Brain microvascular endothelial cell (primary cell): ENCODE data around the gene EIF2D.
"Not testable (repeated sequence)": the region's sequence is repeated elsewhere in the genome, so short reads cannot be mapped to it uniquely, and the experiment has no call there.

Experiments
- DNase-seq: peaks from one replicate; pipeline ENCODE4 v3.0.0-alpha.2; 2020
- H3K27ac ChIP-seq: fragments of 250-450 bp; sonication (Bioruptor Pico); 2 replicates; pipeline ENCODE4 v1.5.1; 2020; ENCODE audit warnings: mild to moderate bottlenecking, moderate library complexity
- H3K27me3 ChIP-seq: fragments of 250-450 bp; sonication (Bioruptor Pico); replicated peaks from 2 replicates; pipeline ENCODE4 v1.5.1; 2020; ENCODE audit warnings: mild to moderate bottlenecking
- H3K36me3 ChIP-seq: fragments of 250-450 bp; sonication (Bioruptor Pico); replicated peaks from 2 replicates; pipeline ENCODE4 v1.5.1; 2020; ENCODE audit warnings: mild to moderate bottlenecking
- H3K4me3 ChIP-seq: 2 replicates; pipeline ENCODE4 v1.5.1; 2011; ENCODE audit warnings: low read depth, mild to moderate bottlenecking, control low read depth, low read length, moderate library complexity
- in situ Hi-C: cut with HindIII; loops from 2 replicates; pipeline ENCODE4 v1.10.0; 2017; ENCODE audit warnings: low sequenced_read_pairs, low pct_ligation_motif_present
- TF ChIP-seq, protein P1 (sequence below): IDR thresholded peaks from 2 replicates; pipeline ENCODE4 v1.5.1; 2011; ENCODE audit warnings: low read depth, mild to moderate bottlenecking, moderate library complexity, low read length, control low read depth, inconsistent platforms; ENCODE audit errors: missing control alignments

EIF2D gene

DNA sequence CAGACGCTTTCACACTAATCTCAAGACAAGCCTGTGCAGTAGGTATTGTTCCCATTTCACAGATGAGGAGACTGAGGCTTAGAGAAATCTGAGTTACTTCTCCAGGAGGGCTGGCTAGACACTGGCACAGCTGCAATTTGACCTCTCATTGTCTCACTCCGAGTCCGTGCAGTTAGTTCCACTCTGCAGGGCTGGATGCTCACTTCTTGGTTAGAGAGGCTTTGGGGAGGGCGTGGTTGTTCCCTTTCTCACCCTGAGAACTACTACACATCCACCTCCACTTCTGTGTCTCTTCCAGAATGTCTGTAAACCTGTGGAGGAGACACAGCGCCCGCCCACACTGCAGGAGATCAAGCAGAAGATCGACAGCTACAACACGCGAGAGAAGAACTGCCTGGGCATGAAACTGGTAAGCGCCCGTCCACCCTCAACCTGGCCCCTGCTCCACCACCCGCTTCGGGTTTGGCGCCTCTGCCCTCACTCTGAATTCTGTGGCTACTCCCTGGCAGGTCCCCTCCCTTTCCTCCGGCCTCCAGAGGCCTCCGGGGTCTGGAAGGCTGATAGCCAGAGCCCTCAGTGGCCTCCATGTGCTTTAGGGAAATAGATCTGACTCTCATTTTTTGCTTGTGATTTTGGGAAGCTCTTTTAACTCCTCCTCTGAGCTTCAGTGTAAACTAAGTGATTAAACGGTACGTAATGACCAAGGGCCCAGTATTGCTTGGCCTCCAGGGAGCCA is 29.1 kb downstream of the EIF2D start:
- H3K27ac ChIP-seq, result no peak overlapping the region
- TF ChIP-seq, protein P1, sequence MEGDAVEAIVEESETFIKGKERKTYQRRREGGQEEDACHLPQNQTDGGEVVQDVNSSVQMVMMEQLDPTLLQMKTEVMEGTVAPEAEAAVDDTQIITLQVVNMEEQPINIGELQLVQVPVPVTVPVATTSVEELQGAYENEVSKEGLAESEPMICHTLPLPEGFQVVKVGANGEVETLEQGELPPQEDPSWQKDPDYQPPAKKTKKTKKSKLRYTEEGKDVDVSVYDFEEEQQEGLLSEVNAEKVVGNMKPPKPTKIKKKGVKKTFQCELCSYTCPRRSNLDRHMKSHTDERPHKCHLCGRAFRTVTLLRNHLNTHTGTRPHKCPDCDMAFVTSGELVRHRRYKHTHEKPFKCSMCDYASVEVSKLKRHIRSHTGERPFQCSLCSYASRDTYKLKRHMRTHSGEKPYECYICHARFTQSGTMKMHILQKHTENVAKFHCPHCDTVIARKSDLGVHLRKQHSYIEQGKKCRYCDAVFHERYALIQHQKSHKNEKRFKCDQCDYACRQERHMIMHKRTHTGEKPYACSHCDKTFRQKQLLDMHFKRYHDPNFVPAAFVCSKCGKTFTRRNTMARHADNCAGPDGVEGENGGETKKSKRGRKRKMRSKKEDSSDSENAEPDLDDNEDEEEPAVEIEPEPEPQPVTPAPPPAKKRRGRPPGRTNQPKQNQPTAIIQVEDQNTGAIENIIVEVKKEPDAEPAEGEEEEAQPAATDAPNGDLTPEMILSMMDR, result no peak
- H3K4me3 ChIP-seq, result no peak overlapping the region
- H3K27me3 ChIP-seq, result no peaks in the 10 kb centered on the region
- in situ Hi-C loops, result loop anchor here (25.0 kb wide), 1 partner anchor 96 kb away; no protein-coding TSS in a partner anchor
- H3K36me3 ChIP-seq, result no peaks in the 10 kb centered on the region
- DNase-seq, result no peak

DNA sequence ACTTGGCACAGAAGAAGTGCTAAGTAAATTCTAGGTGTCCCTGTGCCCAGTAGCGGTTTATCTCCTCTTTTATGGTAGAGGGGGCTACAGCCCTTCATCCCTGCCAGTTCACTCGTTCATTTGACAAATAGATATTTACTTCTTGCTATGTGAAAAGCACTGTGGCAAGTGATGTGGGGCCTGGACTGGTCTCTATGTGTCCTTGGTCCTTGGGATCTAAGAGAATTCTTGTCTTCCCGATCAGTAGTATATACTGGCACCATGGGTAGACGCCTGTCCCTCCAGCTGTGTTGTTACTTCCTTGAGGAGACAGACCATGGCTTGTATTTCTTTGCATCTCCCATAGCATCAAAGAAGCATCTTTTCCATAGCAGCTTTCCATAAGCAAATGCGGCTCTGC is 29.7 kb downstream of the EIF2D start:
- Histone ChIP-seq H3K4me3 (no peak overlapping the region), H3K27me3 (no peaks in the 10 kb centered on the region), H3K27ac (no peak overlapping the region), H3K36me3 (no peaks in the 10 kb centered on the region)
- TF ChIP-seq, protein P1, result no peak
- DNase-seq, result no peak
- in situ Hi-C loops, result loop anchor here (25.0 kb wide), 1 partner anchor 95 kb away; no protein-coding TSS in a partner anchor

DNA sequence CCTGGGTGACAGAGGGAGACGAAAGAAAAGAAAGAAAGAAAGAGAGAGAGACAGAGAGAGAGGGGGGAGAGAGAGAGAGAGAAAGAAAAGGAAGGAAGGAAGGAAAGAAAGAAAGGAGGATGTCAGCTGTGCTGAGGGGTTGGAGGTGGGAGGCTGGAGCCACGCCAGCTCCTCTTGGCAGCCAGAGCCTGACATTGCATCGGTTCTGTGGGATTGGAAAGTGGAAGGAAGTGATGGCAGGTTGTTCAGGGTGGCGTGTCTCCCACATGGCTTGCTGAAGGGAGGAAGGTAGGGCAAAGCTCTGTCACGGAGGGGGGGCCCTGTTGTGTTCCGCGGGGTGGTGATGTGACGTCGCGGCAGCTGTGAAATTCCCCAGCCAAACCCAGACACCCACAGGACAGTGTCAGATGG is 30.7 kb downstream of the EIF2D start:
- in situ Hi-C loops, result loop anchor here (25.0 kb wide), 1 partner anchor 94 kb away; no protein-coding TSS in a partner anchor
- TF ChIP-seq, protein P1, result no peak
- Histone ChIP-seq H3K36me3 (no peaks in the 10 kb centered on the region), H3K27ac (no peak overlapping the region), H3K4me3 (no peak overlapping the region), H3K27me3 (no peaks in the 10 kb centered on the region)
- no peak for DNase-seq

DNA sequence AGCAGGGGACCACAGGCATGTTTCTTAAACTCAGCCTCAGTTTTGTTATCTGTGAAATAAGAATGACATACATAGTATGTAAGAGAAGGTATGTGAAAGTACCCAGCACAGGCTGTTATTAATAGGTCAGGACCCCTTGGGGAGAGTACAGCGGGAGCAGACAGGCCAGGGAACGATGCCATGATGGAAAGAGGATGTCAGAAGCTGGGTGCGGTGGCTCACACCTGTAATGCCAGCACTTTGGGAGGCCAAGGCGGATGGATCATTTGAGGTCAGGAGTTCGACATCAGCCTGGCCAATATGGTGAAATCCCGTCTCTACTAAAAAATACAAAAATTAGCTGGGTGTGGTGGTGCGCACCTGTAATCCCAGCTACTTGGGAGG is 31.2 kb downstream of the EIF2D start:
- not testable (repeated sequence) for H3K4me3 ChIP-seq, H3K27ac ChIP-seq, H3K27me3 ChIP-seq, H3K36me3 ChIP-seq, DNase-seq
- in situ Hi-C loops, result loop anchor here (25.0 kb wide), 1 partner anchor 94 kb away; no protein-coding TSS in a partner anchor

DNA sequence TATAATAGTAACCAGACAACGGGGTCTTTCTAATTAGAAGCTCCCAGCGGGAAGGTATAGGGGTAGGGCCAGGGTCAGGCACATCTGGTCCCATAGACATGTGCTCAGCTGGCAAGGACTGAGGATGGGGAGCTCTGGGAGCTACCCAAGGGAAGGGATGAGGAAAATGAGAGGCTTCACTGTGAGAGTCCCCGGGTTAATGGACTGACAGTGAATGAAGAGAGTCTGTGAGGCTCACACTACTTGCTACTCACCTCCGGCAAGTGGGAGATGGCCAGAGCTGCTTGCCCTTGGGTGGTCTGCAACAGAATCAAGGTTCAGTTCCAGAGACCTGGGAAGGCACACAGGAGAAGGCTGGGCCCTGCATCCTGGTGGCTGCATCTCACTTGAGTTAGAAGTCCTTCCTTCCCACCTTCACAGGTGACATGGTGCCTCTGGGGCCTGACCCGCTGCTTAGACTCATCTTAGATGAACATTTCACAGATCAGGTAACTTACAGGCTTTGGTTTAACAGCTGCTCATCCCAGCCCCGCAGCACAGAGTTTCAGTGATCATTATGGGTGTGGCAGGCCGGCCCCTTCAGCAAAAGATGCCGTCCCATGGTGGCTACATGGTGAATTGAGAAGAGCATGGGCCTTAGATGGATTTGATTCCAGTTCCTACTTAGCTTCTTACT is 31.7 kb downstream of the EIF2D start:
- Histone ChIP-seq H3K27ac (no peak overlapping the region), H3K27me3 (no peaks in the 10 kb centered on the region), H3K4me3 (no peak overlapping the region), H3K36me3 (no peaks in the 10 kb centered on the region)
- in situ Hi-C loops, result loop anchor here (25.0 kb wide), 1 partner anchor 93 kb away; no protein-coding TSS in a partner anchor
- no peak for DNase-seq
- TF ChIP-seq, protein P1, result no peak

DNA sequence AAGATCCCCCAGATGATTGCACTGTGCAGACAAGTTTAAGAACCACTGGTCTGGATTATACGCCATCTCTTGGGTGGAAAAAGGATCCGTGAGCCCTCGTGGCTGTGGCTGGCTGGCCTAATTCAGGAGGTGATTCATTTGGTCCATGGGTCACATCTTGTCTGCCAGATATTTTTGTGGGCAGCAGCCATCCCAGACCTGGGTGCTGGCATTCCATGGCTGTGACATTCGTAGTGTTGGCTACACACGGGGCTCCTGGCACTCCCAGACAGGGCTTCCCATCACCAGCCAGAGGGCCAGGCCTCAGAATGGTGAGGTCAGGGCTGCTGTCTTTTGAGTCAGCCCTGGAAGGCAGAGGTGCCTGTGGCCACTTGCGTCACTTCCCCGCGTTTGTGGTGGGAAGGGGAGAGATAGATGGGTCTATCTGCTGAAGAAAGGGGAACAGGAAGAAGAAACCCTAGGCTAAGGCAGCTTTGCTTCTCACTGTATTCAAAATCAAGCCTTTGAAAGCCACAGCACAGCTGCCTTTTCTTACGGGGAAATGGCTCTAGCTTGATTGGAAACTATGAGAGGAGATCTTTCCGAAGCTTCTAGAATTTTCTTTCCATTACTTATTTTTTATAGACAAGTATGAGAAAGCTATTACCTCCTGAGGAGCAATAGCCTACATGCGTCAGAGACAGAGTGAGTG is 32.4 kb downstream of the EIF2D start:
- in situ Hi-C loops, result loop anchor here (25.0 kb wide), 1 partner anchor 93 kb away; no protein-coding TSS in a partner anchor
- Histone ChIP-seq H3K27ac (no peak overlapping the region), H3K36me3 (no peaks in the 10 kb centered on the region), H3K27me3 (no peaks in the 10 kb centered on the region), H3K4me3 (no peak overlapping the region)
- DNase-seq, result no peak
- TF ChIP-seq, protein P1, result no peak
